SH-SY5Y (cell line): ENCODE measurements around the gene SMC6.

Experiments
- GATA2 ChIP-seq: IDR thresholded peaks from 2 replicates; pipeline ENCODE4 v1.6.1; 2011; ENCODE audit warnings: mild to moderate bottlenecking, low read depth, low read length
- GATA3 ChIP-seq: IDR thresholded peaks from 2 replicates; pipeline ENCODE4 v1.6.1; 2011; ENCODE audit warnings: low read depth, mild to moderate bottlenecking, low read length, moderate library complexity

Gene SMC6

DNA sequence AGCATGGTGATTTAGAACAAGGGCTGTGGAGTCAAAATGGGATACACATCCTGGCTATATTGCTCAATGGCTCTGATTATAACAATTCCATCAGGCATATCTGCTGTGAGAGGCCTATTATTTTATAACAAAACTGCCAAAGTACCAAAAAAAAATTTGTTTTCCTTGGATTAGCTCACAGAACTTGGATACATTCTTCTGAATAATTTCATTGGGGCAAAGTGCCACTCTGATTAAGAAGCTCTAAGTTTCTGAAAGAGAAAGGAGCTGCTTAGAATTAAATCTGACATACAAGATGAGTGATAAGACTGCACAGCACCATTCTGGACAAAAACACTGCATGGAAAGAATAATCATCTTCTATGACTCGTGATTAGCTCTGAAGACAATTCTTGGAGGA is 85.7 kb downstream of the SMC6 start:
- TF ChIP-seq GATA3, result no peak
- no peak for TF ChIP-seq GATA2

DNA sequence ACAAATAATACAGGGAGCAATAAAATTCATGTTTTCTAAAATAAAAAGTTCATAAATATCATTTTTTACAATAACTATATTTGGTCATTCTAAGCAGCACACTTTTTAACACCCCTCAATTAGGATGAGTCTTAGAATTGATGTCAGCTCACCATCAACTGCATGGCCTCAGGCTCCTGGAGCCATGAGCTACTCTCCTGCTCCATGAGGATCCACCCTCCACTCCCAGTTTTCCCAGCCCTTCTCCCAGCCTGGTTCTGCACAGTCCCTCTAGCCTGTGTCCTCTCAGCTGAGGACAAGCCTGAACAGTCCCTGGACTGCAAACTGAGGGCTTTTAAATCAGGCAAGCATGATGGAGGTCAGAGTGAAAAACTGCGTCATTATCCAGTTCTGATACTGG is 89.1 kb downstream of the SMC6 start:
- TF ChIP-seq GATA2 (no peak), GATA3 (no peak)

DNA sequence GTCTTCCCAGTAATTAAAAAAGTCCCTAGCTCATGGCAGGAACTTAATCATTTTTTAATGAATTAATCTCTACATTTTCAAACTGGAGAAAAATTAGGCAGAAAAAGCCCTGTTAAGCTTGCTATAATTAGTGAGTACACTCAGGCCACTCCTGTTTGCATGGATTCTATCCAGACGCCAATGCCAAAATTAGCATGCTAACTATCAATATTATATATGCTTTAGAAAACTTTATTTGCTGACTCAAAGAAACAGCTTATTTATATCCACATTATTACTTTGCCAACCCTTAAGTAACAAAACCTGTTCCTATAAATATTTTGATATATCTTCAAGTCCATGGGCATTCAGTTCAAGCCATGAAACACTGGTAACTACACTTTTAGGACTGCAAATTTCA is 90.9 kb downstream of the SMC6 start:
- no peak for TF ChIP-seq GATA2
- no peak for TF ChIP-seq GATA3

DNA sequence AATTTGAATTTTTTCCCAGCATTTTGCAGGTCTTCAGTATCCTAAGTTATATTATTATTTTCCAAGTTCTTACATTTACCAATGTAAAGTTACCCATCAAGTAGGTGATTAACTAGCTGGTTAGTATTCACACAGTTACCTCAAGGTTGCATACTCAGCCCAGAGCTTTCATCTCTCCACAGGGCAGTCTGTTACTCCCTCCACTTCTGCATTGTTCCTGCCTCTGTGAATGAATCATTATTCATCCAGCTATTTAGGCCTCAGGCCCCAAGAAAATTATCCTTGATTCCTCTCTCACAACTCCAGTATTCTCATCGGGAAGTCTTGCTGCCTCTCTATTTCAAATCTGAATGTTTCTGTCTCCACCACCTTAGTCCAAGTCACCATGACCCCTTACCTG is 92.2 kb downstream of the SMC6 start:
- TF ChIP-seq GATA2 (no peak), GATA3 (no peak)

DNA sequence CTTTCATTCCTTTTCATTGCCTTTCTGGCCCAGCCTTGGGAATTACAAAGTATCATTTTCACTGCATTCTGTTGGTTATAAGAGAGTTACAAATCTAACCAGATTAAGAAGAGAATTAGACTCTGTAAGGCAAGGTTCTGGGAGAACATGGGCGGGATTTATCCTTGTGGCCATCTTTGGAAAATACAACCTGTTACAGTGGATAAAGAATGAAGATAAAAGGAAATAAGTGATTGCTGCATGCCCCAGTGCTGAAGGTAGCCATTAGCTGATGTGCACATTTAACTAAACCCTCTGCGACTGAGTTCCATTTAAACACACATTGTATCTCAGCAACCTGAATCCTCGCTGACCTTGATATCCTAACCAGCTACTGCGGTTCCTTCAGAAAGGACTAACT is 93.4 kb downstream of the SMC6 start:
- TF ChIP-seq GATA3 (no peak), GATA2 (no peak)

DNA sequence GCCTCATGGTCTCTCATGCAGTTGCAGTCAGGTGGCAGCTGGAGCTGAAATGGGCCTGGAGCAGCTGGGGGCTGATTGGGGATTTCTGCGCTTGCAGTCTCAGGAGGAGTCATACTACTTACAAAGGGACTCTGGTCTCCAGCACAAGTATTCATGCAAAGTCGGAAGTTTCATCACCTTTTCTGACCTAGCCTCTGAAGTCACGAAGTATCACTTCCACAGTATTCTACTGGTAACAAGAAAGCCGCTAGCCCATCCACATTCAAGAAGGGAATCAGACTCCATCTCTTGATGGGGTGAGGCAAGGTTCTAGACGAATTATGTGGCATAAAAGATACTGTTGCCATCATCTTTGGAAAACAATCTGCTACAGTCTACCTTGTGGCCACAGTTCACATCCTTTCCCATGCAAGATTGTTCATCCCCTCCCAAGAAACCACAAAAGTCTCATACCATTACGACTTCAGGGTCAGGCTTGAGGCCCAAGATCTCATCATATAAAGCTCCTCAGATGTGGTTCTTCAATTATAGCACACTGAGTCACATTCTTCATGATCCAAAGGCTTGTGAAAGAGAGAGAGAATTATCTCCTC is 95.3 kb downstream of the SMC6 start:
- TF ChIP-seq GATA2, result no peak
- TF ChIP-seq GATA3, result no peak

DNA sequence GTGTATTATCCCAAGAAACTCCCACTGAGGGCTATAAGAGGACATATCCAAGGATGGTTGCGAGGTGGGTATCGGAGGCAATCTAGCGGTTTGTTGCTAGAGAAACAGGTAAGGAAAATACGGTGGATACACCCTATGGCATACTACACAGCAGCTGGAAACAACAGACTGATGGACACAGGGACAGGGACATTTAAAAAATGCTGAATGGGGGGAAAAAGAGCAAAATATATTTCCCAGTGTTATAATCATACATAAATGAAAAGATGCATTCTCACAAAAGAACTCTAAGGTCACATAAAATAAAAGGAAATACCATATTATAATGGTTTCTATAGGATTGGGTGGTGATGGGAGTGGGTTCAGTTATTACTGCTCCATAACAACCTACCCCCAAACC is 95.9 kb downstream of the SMC6 start:
- TF ChIP-seq GATA2 (no peak), GATA3 (no peak)

DNA sequence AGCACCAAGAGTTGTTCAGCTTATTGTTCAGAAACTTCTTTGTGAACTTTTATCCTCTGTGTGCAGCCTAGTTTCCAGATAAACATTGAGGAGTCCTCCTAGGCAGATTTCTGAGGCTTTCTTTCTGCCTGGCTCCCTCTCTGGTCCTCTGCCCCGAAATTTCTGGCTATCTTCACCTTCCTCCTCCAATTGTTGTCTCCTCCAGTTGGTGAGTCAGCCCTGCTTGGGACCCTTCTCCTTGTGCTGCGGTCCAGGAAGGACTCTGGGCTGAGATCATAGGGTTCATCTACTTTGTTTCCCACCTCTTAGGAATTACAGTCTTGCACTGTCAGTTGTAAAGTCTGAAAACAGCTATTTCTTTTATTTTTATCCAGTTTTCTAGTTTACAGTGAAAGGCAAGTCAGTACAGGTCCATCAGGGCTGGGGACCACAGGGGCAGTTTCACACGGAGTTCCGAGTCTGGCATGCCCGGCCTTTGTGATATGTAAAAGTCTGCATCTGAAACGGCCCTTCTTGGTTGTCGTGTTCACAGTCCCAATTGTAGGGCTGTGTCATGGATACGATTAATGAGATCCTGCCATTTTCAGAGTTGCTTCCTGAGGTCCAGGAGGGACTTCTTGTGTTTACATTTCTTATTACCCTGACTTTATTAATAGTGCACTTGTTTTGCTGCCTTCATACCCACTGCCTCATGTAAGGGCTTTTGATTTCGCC is 100.8 kb downstream of the SMC6 start:
- TF ChIP-seq GATA2 (no peak), GATA3 (no peak)

DNA sequence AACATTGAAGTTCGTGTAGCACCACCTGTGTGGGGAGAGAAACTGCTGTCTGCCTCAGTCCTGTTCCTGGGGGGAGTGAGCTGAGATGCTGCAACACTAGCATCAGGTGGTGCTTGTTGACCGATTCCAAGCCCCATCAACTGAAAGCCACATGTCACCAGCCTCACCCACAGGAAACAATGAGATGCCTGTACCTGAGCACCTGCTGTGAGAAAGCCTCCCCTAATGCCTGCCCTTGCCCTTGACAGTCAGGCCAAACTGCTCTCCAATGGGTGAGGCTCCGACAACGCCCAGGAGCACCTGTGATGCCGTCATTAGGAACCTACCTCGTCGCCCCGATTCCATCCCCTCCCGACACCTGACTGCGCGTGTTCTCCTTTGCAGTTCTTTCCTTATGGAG is 104.6 kb downstream of the SMC6 start:
- TF ChIP-seq GATA2, result no peak
- TF ChIP-seq GATA3, result no peak

DNA sequence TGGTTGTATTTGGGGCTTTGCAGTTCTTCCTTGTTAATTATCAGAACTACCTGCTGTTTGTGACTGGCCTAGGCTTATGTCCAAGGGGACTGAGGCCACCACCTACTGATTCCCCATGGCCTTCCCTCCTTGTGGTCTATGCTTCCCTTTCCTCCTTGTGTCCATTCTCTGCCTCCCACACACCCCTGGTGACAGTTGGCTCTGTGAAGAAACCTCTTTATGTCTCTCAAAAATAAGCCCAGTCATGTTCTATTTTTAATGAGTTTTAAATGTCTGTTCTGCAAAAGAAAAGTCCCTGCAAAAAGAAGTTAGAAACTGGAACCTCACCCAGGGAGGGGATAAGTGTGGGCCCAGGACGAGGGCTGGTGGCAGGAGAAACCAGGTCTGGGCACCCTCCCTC is 105.0 kb downstream of the SMC6 start:
- no peak for TF ChIP-seq GATA3
- TF ChIP-seq GATA2, result no peak

DNA sequence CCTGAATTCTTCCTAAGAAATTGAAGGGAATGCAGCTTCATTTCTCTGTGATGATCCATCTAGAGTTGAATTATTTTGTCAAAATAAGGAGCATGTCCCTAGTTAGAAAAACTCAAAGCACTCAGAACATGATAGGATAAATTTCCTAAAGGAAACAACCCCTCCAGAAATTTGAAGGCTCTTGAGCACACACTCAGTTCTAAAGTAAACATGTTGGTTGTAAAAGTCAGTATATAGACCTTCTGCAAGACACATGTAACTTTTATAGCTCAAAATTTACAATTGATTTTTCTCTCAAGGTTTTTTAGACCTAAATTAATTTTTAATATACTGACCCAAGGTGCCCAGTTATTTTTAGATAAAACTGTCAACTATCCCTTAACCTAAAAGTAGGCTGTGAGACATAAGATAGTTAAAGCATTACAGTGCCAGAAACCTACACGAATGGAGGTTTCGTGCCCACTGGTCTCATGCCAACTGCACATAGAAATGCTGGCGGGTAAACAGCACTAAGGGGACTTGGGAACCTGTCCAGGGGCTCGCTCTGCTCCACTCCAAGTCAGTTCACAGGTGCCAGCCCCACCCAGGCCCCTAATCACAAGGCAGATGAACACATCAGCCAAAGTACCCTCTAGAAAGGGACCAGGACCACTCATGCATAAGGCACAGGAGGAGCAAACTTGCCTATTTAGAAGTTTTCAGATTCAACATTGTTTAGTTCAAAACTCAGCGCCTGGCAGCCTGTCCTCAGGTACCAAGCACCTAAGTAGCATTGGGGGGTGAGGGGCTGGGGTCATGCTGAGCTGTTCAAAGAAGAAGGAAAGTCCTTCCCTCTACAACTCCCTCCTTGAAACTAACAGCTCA is 106.5 kb downstream of the SMC6 start:
- TF ChIP-seq GATA3 (no peak), GATA2 (no peak)

DNA sequence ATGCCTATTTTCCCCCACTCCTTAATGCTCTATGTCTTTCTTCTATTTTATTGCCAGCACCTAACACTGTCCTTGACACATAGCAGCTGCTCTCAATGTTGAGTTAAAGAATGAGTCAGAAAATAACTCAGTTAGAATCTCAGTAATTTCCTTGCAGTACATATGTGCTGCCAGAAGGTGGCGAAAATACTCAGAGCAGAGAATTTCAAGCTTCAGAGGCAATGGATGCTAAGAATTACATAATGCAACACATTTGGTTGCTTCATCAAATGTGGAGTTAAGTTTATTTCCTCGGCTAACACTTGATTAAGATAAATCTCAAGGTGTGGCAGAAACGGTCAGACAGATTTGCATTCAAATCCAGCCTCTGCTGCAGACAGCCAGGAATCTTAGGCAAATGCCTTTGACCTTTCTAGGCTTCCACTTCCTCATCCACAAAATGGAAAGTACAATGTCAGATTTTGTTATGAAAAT is 107.5 kb downstream of the SMC6 start:
- no peak for TF ChIP-seq GATA3
- no peak for TF ChIP-seq GATA2

DNA sequence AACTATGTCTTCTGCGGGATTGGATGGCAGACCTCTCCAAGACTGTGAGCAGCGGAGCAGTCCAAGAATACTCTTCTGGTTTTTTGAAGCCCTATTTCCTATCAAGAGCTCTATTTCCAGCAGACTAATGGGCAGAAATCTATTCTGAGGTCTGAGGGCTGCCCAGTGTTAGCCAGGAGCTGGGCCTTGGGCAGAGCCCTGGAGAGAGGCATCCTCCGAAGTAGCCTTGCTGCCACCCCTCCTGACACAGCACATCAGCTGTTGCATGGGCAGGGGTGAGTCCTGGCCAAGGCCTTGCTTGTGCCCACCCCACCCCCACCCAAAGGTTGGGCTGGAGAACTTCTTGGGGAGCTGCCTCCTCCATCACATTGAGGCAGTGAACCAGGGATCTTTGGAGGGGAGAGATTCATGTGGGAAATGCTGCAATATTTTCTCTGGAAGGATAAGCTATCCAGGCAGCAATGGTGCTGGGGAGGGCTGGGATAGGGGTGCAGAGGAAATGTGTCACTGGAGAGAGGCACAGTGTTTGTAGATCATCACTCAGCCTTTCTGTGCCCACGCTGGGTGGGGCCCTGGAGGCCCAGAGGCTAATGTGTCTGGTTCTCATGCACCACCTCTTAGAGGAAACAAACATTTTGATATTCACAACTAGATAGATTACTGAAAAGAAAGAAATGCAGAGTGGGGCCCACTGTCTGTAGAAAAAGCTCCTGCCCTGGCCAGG is 108.5 kb downstream of the SMC6 start:
- TF ChIP-seq GATA3, result no peak
- no peak for TF ChIP-seq GATA2

DNA sequence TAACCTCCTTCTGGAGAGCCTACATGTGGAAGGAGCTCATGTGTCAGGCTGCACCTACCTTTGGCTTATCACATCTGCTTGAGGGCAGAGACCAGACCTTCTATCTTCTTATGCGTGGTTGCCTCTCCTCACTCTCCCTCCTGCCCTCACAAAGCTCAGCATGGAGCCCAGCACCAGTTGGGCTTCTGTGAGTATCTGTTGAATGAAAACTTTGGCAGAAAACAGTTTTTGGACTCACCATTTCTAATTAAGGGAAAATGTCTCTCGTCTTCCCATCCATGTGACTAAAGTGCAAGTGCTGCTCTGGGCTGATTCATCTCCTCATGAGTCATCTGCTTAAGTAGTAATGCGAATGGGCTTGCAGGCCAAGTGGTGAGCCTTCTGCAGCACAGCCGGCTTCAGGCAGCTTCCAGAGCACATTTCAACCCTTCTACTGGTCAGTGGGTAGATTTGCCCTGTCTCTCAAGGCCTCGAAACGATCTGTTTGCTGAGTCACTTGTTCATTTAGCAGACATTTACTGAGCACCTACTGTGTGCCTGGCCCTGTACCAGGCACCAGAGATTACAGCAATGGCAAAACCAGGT is 110.5 kb downstream of the SMC6 start:
- TF ChIP-seq GATA3 (no peak), GATA2 (no peak)

DNA sequence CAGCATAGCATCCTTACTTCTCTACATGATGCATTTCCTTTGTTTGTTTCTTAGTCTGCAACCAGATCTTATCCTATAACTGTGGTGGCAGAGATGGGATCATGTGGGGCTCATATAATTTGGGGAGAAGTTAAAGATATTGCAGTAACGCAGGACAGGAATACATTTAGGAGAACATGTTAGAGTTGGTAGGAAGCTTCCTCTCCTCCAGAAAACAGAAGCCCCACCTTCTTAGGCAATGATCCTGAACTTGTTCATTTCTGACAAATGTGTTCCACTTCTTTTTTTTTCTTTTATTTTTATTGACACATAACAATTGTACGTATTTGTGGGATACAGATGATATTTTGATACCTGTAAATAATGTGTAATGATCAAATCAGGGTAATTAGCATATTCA is 113.2 kb downstream of the SMC6 start:
- TF ChIP-seq GATA2 (no peak), GATA3 (no peak)
